H1 (cell line): ENCODE measurements around the gene DDX1. TPM values are rescaled to one million over a fixed set of nuclear protein-coding genes. Genes with fewer than 3 reads are reported as not detected.

Source experiments
- ATF2 ChIP-seq: IDR thresholded peaks from 2 replicates; pipeline ENCODE4 v1.6.1; 2012; ENCODE audit warnings: low read length, inconsistent platforms
- polyA plus RNA-seq, 7 experiments: library from polyadenylated mRNA; depleted of rRNA in 3 of 7; stranded (reverse) in 5 of 7; unstranded in 2 of 7; fragments of >200 nt in 5 of 7; fragments of 200-250 nt in 2 of 7; gene quantifications; 1 replicate in 5 of 7; 2 replicates in 1 of 7; 4 replicates in 1 of 7; pipeline versions ENCODE4 v1.2.1 to v1.2.3, GENCODE V29; 2011 to 2013; ENCODE audit warnings: missing spikeins in 2 of 7, mixed read lengths in 2 of 7
- total RNA-seq: library from RNA; stranded (reverse); fragmentation: NEBNext Ultra II Directional; extraction: Animal tissue kit (Norgen Biotek cat#: 25700); gene quantifications from 2 replicates; pipeline ENCODE4 v1.2.1, GENCODE V29; 2021

Gene DDX1
- total and polyA plus RNA-seq, 2 of the 8 experiments (the other 6 are each of a cell fraction or from before 2014, with no cell fraction given): 51.1 to 161 TPM

- TF ChIP-seq ATF2: no peak
Observed at GRCh38 chr2:15547115-15547876, 44.4 kb upstream of the DDX1 start (continued).
